GM12801 (cell line): Measurements from ENCODE around the gene CHTF18.

Experiments used
- CTCF ChIP-seq: IDR thresholded peaks from one replicate; pipeline ENCODE4 v1.5.1; 2011; ENCODE audit warnings: control low read depth; ENCODE audit not compliant: insufficient read length; ENCODE audit errors: extremely low read depth

The CHTF18 gene

GRCh38 chr16:799111-799947 is 10.9 kb downstream of the CHTF18 start:
- no peak for TF ChIP-seq CTCF

- no peak for TF ChIP-seq CTCF
Observed at GRCh38 chr16:799948-800833, 11.8 kb downstream of the CHTF18 start, which contains the start of gene GNG13. Gene GNG13 (minus strand): TSS chr16:800734. CDS start chr16:799077, 1,657 bp downstream.

GRCh38 chr16:800834-801511 is 12.6 kb downstream of the CHTF18 start:
- no peak for TF ChIP-seq CTCF

GRCh38 chr16:801584-802363 is 13.4 kb downstream of the CHTF18 start:
- no peak for TF ChIP-seq CTCF

- no peak for TF ChIP-seq CTCF
Observed at GRCh38 chr16:802461-802860, 14.0 kb downstream of the CHTF18 start.

GRCh38 chr16:802914-803753 is 14.7 kb downstream of the CHTF18 start:
- TF ChIP-seq CTCF, result no peak
